ENCODE data around the gene DCTD.

Gene DCTD

DNA sequence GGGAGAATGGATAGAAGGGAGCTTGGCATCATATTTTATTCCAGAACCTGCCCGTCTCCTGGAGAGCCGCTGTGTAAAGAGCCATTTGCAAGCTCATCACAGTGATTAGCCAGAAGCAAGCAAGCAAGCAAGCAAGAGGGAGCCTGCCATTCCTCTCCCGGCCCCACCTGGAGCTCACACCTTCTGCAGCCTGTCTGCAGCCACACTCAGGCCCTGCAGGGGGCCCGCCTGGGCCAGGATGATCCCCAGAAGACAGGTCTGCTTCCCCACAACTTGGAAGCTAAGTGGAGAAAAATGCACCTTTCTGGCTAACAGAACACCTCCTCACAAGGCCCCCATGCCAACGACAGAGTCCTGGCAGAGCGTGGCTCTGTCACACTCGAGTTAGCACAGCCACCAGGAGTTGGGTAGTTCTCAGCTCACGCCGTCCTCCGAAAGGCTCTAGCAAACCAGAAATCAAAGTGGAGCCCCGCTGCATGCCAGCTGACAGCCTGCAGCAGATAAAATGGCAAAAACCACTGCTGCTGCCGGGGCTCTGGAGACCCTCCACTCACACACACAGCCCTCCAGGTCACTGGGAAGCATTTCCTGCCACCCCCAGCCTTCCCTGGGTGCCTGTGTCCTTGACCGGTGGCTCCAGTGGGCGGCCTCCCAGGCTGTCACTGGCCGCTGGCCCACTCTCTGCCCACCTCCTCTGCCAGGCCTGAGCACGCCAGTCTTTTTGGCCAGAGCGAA, 54.9 kb downstream of the DCTD start:
- in situ Hi-C loops (cut with HindIII; ENCODE audit: low sequenced_read_pairs): no loop called here

DNA sequence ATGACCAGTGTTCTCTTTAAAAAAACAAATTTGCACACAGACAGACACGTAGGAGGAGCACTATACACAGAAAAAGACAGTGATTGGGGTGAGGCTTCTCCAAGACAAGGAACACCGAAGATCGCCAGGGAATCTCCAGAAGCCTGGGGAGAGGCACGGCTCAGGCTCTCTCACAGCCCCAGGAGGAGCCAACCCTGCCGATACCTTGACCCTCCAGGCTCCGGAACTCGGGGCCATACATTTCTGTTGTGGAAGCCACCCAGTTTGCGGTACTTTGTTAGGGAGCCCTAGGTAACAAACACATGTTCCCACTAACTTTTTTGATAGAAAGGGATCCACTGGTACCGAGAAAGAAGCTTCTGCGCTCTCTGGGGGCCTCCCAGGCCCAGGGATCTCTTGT, 55.8 kb downstream of the DCTD start:
- TF ChIP-seq, protein P1, sequence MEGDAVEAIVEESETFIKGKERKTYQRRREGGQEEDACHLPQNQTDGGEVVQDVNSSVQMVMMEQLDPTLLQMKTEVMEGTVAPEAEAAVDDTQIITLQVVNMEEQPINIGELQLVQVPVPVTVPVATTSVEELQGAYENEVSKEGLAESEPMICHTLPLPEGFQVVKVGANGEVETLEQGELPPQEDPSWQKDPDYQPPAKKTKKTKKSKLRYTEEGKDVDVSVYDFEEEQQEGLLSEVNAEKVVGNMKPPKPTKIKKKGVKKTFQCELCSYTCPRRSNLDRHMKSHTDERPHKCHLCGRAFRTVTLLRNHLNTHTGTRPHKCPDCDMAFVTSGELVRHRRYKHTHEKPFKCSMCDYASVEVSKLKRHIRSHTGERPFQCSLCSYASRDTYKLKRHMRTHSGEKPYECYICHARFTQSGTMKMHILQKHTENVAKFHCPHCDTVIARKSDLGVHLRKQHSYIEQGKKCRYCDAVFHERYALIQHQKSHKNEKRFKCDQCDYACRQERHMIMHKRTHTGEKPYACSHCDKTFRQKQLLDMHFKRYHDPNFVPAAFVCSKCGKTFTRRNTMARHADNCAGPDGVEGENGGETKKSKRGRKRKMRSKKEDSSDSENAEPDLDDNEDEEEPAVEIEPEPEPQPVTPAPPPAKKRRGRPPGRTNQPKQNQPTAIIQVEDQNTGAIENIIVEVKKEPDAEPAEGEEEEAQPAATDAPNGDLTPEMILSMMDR (IDR thresholded peaks at IDR 0.05; ENCODE audit: low read depth, low read length): no peak
- DNase-seq (ENCODE audit: low read depth, low spot score): no peak
- H3K4me3 ChIP-seq (ENCODE audit: low read depth, low read length): no peak overlapping the region
- in situ Hi-C loops (cut with HindIII; ENCODE audit: low sequenced_read_pairs): no loop called here

More for the DNA sequence above, 54.9 kb downstream of the DCTD start:
- no peak for DNase-seq (ENCODE audit: low read depth, low spot score)
- H3K4me3 ChIP-seq (ENCODE audit: low read depth, low read length): no peak overlapping the region
- TF ChIP-seq, protein P1 (IDR thresholded peaks at IDR 0.05; ENCODE audit: low read depth, low read length): no peak

DNA sequence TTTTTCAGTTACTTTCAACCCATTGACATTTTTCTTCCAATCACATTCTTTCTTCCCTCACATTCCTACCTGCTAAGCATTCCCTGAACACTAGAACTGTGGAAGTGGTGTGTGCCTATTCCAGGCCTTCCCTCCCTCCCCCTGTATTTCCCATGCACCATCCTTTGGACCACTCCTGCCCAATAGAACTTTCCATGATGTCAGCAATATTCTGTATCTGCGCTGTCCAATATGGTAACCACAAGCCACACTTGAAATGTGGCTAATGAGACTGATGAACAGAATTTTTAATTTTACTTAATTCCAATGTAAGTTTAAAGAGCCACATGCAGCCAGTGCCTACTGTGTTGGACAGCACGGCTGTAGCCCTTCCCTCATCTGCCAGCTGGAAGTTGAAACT, 57.5 kb downstream of the DCTD start:
- no peak for DNase-seq (ENCODE audit: low read depth, low spot score)
- H3K4me3 ChIP-seq (ENCODE audit: low read depth, low read length): no peak overlapping the region
- TF ChIP-seq, protein P1 (IDR thresholded peaks at IDR 0.05; ENCODE audit: low read depth, low read length): no peak
- in situ Hi-C loops (cut with HindIII; ENCODE audit: low sequenced_read_pairs): no loop called here

DNA sequence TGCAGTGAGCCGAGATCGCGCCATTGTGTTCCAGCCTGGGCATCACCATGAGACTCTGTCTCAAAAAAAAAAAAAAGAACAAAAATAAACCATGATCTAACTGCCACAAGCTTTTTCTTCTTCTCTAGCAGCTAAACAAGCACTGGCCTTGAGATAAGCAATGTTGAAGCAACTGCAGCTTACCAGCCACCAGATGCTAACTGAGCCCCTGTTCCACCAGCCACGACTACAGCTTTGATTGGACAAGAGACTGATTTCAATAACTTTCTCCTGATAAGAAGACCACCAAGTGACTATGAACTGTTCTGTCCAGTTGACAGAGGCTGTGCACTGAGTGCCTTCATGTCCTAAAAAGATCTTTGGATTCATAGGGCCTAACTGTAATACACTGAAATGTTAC, 58.5 kb downstream of the DCTD start:
- DNase-seq (ENCODE audit: low read depth, low spot score): no peak
- TF ChIP-seq, protein P1 (IDR thresholded peaks at IDR 0.05; ENCODE audit: low read depth, low read length): no peak
- no peak overlapping the region for H3K4me3 ChIP-seq (ENCODE audit: low read depth, low read length)
- in situ Hi-C loops (cut with HindIII; ENCODE audit: low sequenced_read_pairs): no loop called here

DNA sequence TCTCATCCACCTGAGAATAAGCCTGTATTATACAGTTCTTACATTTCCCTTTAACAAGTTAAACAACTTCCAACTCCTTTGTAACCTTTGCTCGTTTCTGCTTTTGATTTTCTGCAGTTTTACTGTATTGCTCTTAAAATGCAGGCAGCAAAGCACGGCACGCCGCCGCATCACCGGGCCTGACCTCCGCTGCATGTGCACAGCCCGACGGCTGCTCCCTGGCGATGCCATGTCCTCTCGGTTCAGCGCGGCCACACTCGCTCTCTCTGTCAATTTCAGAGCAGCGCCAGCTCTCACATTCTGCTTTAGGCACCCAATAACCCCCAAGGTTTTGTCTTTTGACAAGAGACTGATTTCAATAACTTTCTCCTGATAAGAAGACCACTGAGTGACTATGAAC, 60.3 kb downstream of the DCTD start:
- H3K4me3 ChIP-seq (ENCODE audit: low read depth, low read length): no peak overlapping the region
- in situ Hi-C loops (cut with HindIII; ENCODE audit: low sequenced_read_pairs): no loop called here
- DNase-seq (ENCODE audit: low read depth, low spot score): no peak
- TF ChIP-seq, protein P1 (IDR thresholded peaks at IDR 0.05; ENCODE audit: low read depth, low read length): no peak

DNA sequence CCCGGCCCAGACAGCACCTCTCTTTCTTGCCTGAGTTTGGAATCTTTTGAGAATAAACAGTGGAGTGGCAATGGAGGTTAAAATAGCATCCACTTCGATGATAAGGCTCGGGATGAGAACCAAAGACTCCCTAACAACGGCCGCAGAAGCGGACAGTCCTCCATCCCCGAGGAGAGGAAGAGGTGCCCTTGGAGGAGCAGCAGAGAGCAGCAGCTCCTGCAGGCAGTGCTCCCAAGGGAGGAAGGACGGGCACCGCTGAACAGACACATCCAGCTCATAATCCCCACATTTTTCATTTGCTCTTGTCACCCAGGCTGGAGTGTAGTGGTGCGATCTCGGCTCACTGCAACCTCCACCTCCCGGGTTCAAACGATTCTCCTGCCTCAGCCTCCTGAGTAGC, 61.3 kb downstream of the DCTD start:
- TF ChIP-seq, protein P1 (IDR thresholded peaks at IDR 0.05; ENCODE audit: low read depth, low read length): no peak

More for the DNA sequence above, 61.3 kb downstream of the DCTD start:
- in situ Hi-C loops (cut with HindIII; ENCODE audit: low sequenced_read_pairs): no loop called here
- no peak for DNase-seq (ENCODE audit: low read depth, low spot score)
- H3K4me3 ChIP-seq (ENCODE audit: low read depth, low read length): no peak overlapping the region

Measured in astrocyte of the spinal cord (primary cell).